Medulla oblongata (tissue), 1 donor: Measurements from ENCODE around the gene RAD54L.
"Not testable (repeated sequence)": the region's sequence is repeated elsewhere in the genome, so short reads cannot be mapped to it uniquely, and the experiment has no call there.

Experiments used
- DNase-seq: peaks from one replicate; pipeline ENCODE4 v3.0.0-alpha.2; 2015; ENCODE audit errors: extremely low spot score

RAD54L gene

DNA sequence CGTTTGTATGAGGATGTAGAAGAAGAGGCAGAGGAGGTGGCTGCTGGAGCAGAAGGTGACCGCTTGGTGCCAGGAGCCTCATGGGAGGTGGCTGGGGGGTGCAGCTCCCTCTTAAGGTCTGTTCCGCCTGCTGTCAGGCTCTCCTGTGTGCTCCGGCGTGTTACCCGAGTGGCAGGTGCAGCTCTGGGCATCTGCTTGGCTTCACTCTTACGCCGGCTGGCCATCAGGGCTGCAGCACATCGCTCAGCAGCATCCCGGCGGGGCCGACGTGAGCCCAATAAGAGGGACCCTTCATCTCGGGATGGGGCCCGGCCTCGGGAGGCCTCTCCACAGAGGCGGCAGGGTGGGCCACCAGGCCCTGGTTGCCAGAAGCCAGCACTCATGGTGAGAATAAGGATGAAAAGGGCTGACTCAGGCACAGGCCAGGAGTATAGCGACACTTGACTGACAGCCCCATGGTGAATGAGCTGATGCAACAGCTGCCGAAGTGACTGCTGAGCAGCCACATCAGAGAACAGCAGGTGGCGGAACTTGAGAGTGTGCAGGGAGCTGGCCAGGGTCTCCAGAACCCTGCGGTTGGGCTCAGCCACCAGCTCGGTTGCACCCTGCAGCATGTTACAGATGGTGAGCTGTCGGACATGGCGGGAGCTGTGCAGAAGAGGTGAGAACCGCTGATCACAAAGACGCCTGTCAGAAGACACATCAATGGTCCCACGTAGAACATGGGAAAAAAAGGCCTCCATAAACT lies 38.3 kb downstream of the RAD54L start:
- no peak for DNase-seq

- no peak for DNase-seq
Measured at GRCh38 chr1:46288485-46289133, 41.0 kb downstream of the RAD54L start.

- no peak for DNase-seq
Measured at GRCh38 chr1:46289134-46289494, 41.6 kb downstream of the RAD54L start.

DNA sequence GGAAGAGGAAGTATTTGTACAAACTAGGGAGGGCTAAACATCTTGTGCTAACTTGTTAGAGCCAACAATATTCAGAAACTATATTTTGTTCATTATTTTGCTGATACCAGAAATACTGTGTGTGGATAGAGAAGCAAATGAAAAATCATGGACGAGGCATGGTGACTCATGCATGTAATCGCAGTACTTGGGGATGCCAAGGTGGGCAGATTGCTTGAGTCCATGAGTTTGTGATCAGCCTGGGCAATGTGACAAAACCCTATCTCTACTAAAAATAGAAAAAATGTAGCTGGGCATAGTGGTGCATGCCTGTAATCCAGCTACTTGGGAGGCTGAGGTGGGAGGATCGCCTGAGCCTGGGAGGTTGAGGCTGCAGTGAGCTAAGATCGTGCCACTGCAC lies 42.4 kb downstream of the RAD54L start:
- no peak for DNase-seq

DNA sequence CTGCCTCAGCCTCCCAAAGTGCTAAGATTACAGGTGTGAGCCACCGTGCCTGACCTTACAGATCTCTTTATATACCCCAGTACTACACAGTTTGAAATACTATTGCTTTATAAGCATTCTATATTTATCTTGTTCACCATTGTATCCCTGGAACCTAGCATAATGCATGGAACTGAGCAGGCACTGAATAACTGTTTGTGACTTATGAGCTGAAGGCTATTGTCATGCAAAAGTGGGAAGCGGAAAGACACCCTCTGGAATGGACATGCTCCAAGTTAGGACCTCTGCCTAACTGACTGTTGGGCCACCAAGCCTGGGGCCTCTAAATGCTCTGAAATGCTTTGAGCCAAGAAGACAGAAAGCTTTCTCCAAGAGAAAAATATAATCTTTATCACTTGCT lies 47.7 kb downstream of the RAD54L start:
- no peak for DNase-seq

DNA sequence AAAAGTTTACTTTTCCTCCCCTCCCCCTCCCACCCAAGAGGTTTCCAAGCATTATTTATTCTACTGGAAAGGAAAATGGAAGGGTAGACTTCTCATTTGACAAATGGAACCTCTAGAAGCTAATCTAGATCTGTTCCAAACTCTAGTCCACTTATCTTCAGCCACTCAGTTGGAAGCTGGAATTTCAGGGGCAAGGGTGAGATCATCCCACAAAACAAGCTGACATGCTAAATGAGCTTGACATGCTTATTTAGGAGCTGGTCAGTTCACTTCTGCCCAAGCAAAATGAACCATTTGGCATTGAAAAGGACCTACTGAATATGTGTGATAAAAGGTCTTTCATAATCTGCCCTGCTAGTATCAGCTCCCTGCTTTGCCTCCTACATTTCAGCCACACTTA lies 50.8 kb downstream of the RAD54L start:
- no peak for DNase-seq

- DNase-seq, result peak; percentile 44
Measured at GRCh38 chr1:46300673-46301405, 53.3 kb downstream of the RAD54L start.

DNA sequence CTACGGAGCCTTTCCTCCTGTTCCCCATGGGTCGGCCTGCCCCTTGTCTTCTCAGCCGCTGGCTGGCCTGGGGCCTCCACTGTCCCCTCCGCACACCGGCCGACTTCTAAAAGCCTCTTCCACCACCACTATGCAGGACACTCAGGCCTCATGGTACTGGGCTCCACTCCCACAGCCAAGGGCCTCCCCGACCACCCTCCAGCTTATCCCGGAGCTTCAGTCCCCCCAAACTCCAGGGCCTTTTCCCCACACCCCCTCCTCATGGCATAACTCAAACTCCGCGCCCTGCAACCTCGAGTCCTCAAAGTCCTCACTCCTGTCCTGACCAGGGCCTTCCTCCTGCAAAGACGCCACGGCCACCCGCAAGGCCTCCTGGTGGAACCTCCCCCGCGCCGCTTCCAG lies 53.8 kb downstream of the RAD54L start:
- no peak for DNase-seq

DNA sequence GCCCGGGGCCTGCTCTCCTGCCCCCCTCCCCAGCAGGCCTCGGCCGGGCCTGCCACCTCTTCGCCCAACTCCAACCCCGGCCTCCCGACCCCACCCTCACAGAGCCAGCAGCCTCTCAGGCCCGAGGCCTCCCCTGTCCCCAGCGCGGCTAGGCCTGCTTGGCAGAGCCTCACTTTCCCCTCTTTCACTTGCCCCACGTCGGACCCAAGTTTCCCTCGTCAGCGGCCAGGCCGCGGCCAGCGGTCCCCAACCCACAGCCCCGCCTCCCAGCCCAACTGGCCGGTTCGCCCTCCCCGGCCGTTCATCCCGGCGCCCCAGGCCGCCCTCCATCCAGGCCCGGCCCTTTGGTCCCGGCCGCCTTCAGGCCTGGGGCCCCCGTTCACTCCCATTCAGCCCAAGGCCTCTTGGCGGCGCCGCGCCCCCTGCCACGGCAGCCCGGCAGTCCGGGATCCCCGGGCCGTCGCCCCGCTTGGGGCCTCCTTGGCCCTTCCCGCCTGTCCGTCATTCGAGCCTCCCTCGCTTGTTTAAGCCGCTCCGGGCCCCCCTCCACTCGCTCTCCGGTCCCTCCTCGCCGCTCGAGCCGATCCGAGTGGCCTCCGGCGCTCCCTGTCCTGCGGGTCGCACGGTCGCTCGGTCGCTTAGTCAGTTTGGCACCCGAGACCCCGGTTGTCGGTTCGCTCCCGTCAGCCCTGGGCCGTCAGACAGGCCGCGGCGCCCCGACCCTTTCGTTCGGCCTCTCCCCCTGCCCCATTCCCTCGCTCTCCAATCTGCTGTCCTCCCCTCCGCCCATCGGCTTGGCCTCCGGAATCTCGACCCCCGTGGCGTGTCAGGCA lies 54.5 kb downstream of the RAD54L start:
- DNase-seq, result peak; percentile 45

GRCh38 chr1:46302641-46303037 lies 55.1 kb downstream of the RAD54L start:
- peak; percentile 35 for DNase-seq

GRCh38 chr1:46303038-46303871 lies 55.7 kb downstream of the RAD54L start, which contains the start of the genes LRRC41 and UQCRH:
LRRC41 (minus strand) TSS chr1:46303616; CDS start chr1:46303322, 294 bp downstream.
UQCRH (plus strand) TSS chr1:46303698; CDS start chr1:46303767, 69 bp downstream.
- peak; percentile 97 for DNase-seq

DNA sequence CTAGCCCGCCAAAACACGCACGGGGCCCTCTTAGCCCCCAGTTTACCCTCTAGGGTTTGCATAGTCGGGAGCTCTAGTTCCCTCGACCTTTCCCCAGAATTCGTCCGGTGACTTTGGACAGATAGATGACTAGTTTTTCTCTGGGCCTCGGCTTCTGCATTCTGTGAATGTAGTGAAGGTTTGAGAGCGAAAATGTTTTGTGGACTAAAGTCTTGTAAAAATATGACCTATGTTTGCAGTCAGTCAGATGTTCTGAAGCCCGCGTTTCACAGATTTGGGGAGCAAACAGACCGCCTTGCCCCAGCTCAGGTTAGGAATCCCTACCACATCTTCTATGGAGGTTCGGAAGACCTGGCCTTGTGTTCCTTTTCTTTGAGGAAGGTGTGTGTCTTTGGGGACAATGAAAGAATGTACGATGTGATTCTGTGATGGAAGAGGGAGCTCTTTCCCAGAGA lies 56.3 kb downstream of the RAD54L start:
- DNase-seq, result no peak

- DNase-seq, result no peak
Measured at GRCh38 chr1:46306159-46306530, 58.6 kb downstream of the RAD54L start.

DNA sequence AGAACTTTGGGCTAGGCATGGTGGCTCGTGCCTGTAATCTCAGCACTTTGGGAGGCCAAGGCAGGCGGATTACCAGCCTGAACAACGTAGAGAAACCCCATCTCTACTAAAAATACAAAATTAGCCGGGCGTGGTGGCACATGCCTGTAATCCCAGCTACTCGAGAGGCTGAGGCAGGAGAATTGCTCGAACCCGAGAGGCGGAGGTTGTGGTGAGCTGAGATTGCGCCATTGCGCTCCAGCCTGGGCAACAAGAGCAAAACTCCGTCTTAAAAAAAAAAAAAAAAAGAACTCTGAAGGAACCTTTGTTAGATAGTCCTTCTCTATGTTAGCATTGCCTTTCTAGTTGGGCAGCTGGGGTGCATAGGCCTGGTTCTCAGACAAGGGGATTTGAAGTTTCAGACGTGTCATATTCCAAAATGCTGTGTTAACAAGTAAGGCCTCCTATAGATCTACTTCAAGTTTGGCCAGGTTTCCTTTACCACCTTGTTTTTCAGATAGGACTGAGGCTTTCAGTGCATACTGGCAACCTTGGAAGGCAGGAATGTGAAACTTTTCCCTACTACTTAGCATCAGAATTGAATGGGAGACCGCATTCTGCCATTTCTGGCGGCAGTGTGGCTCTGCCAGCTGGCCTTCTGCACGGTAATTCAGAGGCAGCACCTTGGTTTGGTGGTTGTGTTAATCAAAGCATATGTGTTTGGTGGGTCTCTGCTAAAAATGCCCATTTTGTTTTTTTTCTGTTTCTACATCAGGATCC lies 62.0 kb downstream of the RAD54L start:
- no peak for DNase-seq

GRCh38 chr1:46310321-46310720 lies 62.8 kb downstream of the RAD54L start:
- DNase-seq, result no peak

DNA sequence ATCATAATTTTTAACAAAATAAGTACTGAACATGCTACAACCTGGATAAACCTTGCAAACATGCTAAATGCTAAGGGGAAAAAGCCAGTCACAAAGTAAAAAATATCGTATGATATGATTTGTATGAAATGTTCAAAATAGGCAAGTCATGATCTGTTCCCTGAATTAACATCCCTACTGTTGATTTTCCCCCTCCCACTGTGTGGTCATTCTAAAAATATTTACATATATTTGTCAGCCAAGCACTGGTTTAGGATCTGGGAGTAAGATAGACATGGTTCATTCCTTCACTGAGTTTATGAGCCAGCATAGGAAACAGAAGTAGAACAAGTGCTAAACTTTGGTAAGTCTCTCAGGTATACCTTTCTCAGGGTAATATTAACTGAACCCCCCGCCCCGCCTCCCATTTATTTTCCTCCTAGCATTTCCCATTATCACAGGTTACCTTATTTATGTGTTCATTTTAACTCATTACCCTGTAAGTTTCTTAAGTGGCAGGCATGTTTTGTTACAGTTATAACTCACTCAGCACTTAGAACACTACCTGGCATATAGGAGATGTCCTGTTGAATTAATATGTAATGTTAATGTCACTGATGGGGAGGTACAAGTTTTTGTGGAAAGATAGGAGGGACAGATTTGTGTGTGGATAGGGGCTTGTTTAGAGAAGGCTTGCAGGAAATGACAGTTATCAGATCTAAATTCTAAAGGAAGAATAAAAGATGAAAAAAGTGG lies 68.3 kb downstream of the RAD54L start:
- DNase-seq, result no peak

DNA sequence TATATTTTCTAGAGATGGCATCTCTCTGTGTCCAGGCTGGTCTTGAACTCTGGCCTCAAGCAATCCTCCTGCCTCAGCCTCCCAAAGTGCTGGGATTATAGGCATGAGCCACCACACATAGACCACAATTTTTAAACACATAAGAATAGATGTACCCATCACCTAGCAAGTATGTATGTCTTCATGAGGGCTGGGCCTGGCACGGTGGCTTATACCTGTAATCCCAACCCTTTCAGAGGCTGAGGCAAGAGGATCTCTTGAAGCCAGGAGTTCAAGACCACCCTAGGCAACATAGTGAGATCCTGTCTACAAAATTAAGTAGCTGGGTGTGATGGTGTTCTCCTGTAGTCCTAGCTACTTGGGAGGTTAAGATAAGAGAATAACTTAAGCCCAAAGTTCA lies 69.8 kb downstream of the RAD54L start:
- no peak for DNase-seq

DNA sequence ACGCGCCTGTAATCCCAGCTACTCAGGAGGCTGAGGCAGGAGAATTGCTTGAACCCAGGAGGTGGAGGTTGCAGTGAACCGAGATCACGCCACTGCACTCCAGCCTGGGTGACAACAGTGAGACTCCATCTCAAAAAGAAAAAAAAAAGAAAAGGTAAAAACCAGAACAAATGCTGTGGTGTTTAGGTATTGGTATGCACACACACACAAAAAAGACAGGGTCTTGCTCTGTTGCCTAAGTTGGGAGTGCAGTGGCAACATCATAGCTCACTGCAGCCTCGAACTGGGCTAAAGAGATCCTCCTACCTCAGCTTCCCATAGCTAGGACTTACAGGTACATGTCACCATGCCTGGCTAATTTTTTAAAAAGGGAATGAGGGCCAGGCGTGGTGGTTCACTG lies 71.7 kb downstream of the RAD54L start:
- not testable (repeated sequence) for DNase-seq
